WTC11 (cell line): ENCODE results near the gene PLPP4. TPM values are rescaled to one million over a fixed set of nuclear protein-coding genes. Genes with fewer than 3 reads are reported as not detected.

Source experiments
- ATAC-seq: fragments of 200-7000 bp; cut with Tn5 transposase; 2 replicates; pipeline ENCODE4 v1.10.0; 2021; ENCODE audit warnings: mild to moderate bottlenecking, moderate library complexity
- CTCF ChIA-PET: fragments of 300-600 bp; sonication (Branson Sonifier 250); formaldehyde crosslinking; loops from one replicate; lab custom pipeline; 2021; ENCODE audit warnings: antibody characterized with exemption; lab: Charles Lee
- POLR2A ChIA-PET: fragments of 350-600 bp; sonication (Branson Sonifier 250); formaldehyde crosslinking; loops from one replicate; lab custom pipeline; 2021; ENCODE audit warnings: antibody characterized with exemption; lab: Charles Lee
- DNase-seq: peaks from one replicate; pipeline ENCODE4 v3.0.0; 2021; ENCODE audit warnings: low spot score
- H3K27ac Mint-ChIP-seq: 2 replicates; pipeline ENCODE4 v1.8.0; 2021; ENCODE audit warnings: mixed read lengths
- H3K27me3 Mint-ChIP-seq: 2 replicates; pipeline ENCODE4 v1.8.0; 2021; ENCODE audit warnings: low read depth, mild to moderate bottlenecking, moderate library complexity, mixed read lengths
- H3K36me3 Mint-ChIP-seq: 2 replicates; pipeline ENCODE4 v1.8.0; 2021; ENCODE audit warnings: mixed read lengths
- H3K4me1 Mint-ChIP-seq: 2 replicates; pipeline ENCODE4 v1.8.0; 2022; ENCODE audit warnings: mixed read lengths
- H3K4me3 Mint-ChIP-seq: 2 replicates; pipeline ENCODE4 v1.8.0; 2021; ENCODE audit warnings: mild to moderate bottlenecking, moderate library complexity, mixed read lengths
- H3K9me3 Mint-ChIP-seq: 2 replicates; pipeline ENCODE4 v1.8.0; 2021; ENCODE audit warnings: mixed read lengths
- ATF2 ChIP-seq: sonication (generic); formaldehyde crosslinking; IDR thresholded peaks from 2 replicates; pipeline ENCODE4 v1.8.1; 2022; ENCODE audit warnings: low read depth, missing genetic modification reagents, borderline replicate concordance
- ATF6 ChIP-seq: sonication (generic); formaldehyde crosslinking; IDR thresholded peaks from 2 replicates; pipeline ENCODE4 v1.8.1; 2023; ENCODE audit warnings: mild to moderate bottlenecking, missing genetic modification reagents
- CREM ChIP-seq: sonication (generic); formaldehyde crosslinking; IDR thresholded peaks from 2 replicates; pipeline ENCODE4 v1.8.1; 2022; ENCODE audit warnings: mild to moderate bottlenecking, missing genetic modification reagents, moderate library complexity
- ELF4 ChIP-seq: sonication (generic); formaldehyde crosslinking; IDR thresholded peaks from 2 replicates; pipeline ENCODE4 v1.8.1; 2022; ENCODE audit warnings: low read depth, mild to moderate bottlenecking, moderate library complexity, missing genetic modification reagents
- EMX1 ChIP-seq: fragments of 250-450 bp; sonication (Bioruptor Pico); IDR thresholded peaks from 2 replicates; pipeline ENCODE4 v1.8.0; 2021; ENCODE audit warnings: mild to moderate bottlenecking
- ETV6 ChIP-seq: sonication (generic); formaldehyde crosslinking; IDR thresholded peaks from 2 replicates; pipeline ENCODE4 v1.8.1; 2022; ENCODE audit warnings: mild to moderate bottlenecking, missing genetic modification reagents
- HMGXB4 ChIP-seq: sonication (generic); formaldehyde crosslinking; IDR thresholded peaks from 2 replicates; pipeline ENCODE4 v1.8.1; 2023; ENCODE audit warnings: mild to moderate bottlenecking, moderate library complexity, missing genetic modification reagents
- MLX ChIP-seq: sonication (generic); formaldehyde crosslinking; IDR thresholded peaks from 2 replicates; pipeline ENCODE4 v1.8.1; 2023; ENCODE audit warnings: mild to moderate bottlenecking, missing genetic modification reagents, moderate library complexity
- OVOL2 ChIP-seq: fragments of 250-450 bp; sonication (Bioruptor Pico); IDR thresholded peaks from 2 replicates; pipeline ENCODE4 v1.9.0; 2021; ENCODE audit warnings: mild to moderate bottlenecking, borderline replicate concordance
- PREB ChIP-seq: sonication (generic); formaldehyde crosslinking; IDR thresholded peaks from 2 replicates; pipeline ENCODE4 v1.8.1; 2022; ENCODE audit warnings: mild to moderate bottlenecking, missing genetic modification reagents, moderate library complexity, borderline replicate concordance
- RELA ChIP-seq: sonication (generic); formaldehyde crosslinking; IDR thresholded peaks from 2 replicates; pipeline ENCODE4 v1.8.1; 2022; ENCODE audit warnings: missing genetic modification reagents, mild to moderate bottlenecking, borderline replicate concordance
- SOX15 ChIP-seq: fragments of 250-450 bp; sonication (Bioruptor Pico); IDR thresholded peaks from 2 replicates; pipeline ENCODE4 v1.9.0; 2021; ENCODE audit warnings: mild to moderate bottlenecking
- ZBTB43 ChIP-seq: sonication (generic); formaldehyde crosslinking; IDR thresholded peaks from 2 replicates; pipeline ENCODE4 v1.8.1; 2023; ENCODE audit warnings: mild to moderate bottlenecking, missing genetic modification reagents
- ZNF121 ChIP-seq: sonication (generic); formaldehyde crosslinking; IDR thresholded peaks from 2 replicates; pipeline ENCODE4 v1.8.0; 2023; ENCODE audit warnings: missing genetic modification reagents
- ZNF317 ChIP-seq: sonication (generic); formaldehyde crosslinking; IDR thresholded peaks from 2 replicates; pipeline ENCODE4 v1.8.1; 2023; ENCODE audit warnings: low read depth, mild to moderate bottlenecking, moderate library complexity, missing genetic modification reagents, borderline replicate concordance
- ZNF396 ChIP-seq: fragments of 250-450 bp; sonication (Bioruptor Pico); IDR thresholded peaks from 2 replicates; pipeline ENCODE4 v1.8.0; 2021; ENCODE audit warnings: mild to moderate bottlenecking, moderate library complexity, borderline replicate concordance
- ZNF416 ChIP-seq: fragments of 250-450 bp; sonication (Bioruptor Pico); IDR thresholded peaks from 2 replicates; pipeline ENCODE4 v1.9.0; 2021; ENCODE audit warnings: mild to moderate bottlenecking, inconsistent platforms
- total RNA-seq: library from RNA; stranded (reverse); gene quantifications from 3 replicates; pipeline ENCODE4 v1.2.3, GENCODE V29; 2021

The PLPP4 gene
- total RNA-seq, 1 experiment from 2014 or later: 0.15 TPM

- ChIA-PET POLR2A (no interaction called here), CTCF (no interaction called here)
- no peak overlapping the region for H3K4me3 Mint-ChIP-seq
- no peak overlapping the region for H3K27ac Mint-ChIP-seq
- DNase-seq: no peak
- no peaks in the 10 kb centered on the region for H3K9me3 Mint-ChIP-seq
- no peak for ATAC-seq
- TF ChIP-seq MLX (CRISPR knock-in tag) (no peak), ZNF416 (CRISPR knock-in tag) (no peak), CREM (no peak), ZNF317 (no peak), ZBTB43 (CRISPR knock-in tag) (no peak), PREB (CRISPR knock-in tag) (no peak), ATF6 (no peak), ELF4 (CRISPR knock-in tag) (no peak), ZNF121 (CRISPR knock-in tag) (no peak), SOX15 (CRISPR knock-in tag) (no peak), ZNF396 (no peak), HMGXB4 (no peak), ATF2 (CRISPR knock-in tag) (no peak), OVOL2 (CRISPR knock-in tag) (no peak)
- TF ChIP-seq, all 79 proteins: peak for 0
- H3K4me1 Mint-ChIP-seq: peaks cover 11% of the 10 kb centered on the region; the same call in 1 of the 2 replicates
- no peaks in the 10 kb centered on the region for H3K36me3 Mint-ChIP-seq
- H3K27me3 Mint-ChIP-seq: no peaks in the 10 kb centered on the region
Measured at GRCh38 chr10:120426306-120426705, 30.7 kb upstream of the PLPP4 start.

- ATAC-seq (no peak), DNase-seq (no peak)
- H3K27ac Mint-ChIP-seq: no peak overlapping the region
- POLR2A ChIA-PET: no interaction called here
- TF ChIP-seq RELA (no peak), ZNF121 (CRISPR knock-in tag) (no peak), SOX15 (CRISPR knock-in tag) (no peak), ETV6 (CRISPR knock-in tag) (no peak), EMX1 (CRISPR knock-in tag) (no peak)
- CTCF ChIA-PET: no interaction called here
- H3K4me3 Mint-ChIP-seq: no peak overlapping the region
- no peaks in the 10 kb centered on the region for H3K27me3 Mint-ChIP-seq
- H3K4me1 Mint-ChIP-seq: peaks cover 11% of the 10 kb centered on the region; the same call in 1 of the 2 replicates
- no peaks in the 10 kb centered on the region for H3K9me3 Mint-ChIP-seq
- H3K36me3 Mint-ChIP-seq: no peaks in the 10 kb centered on the region
Measured at GRCh38 chr10:120428754-120429153, 28.3 kb upstream of the PLPP4 start.
